Stimulated activated CD8-positive, alpha-beta memory T cell treated with anti-CD3 and anti-CD28 coated beads, Interleukin-12 subunit alpha, Interleukin-12 subunit beta, amount 100 ng/mL, for 1 hour (primary cell): Measurements from ENCODE around the gene UBXN7.
"Not testable (repeated sequence)": the region's sequence is repeated elsewhere in the genome, so short reads cannot be mapped to it uniquely, and the experiment has no call there.

ENCODE experiments used
- DNase-seq: peaks from one replicate; pipeline ENCODE4 v3.0.0-alpha.2; 2020; ENCODE audit warnings: low read depth

UBXN7 gene

DNA sequence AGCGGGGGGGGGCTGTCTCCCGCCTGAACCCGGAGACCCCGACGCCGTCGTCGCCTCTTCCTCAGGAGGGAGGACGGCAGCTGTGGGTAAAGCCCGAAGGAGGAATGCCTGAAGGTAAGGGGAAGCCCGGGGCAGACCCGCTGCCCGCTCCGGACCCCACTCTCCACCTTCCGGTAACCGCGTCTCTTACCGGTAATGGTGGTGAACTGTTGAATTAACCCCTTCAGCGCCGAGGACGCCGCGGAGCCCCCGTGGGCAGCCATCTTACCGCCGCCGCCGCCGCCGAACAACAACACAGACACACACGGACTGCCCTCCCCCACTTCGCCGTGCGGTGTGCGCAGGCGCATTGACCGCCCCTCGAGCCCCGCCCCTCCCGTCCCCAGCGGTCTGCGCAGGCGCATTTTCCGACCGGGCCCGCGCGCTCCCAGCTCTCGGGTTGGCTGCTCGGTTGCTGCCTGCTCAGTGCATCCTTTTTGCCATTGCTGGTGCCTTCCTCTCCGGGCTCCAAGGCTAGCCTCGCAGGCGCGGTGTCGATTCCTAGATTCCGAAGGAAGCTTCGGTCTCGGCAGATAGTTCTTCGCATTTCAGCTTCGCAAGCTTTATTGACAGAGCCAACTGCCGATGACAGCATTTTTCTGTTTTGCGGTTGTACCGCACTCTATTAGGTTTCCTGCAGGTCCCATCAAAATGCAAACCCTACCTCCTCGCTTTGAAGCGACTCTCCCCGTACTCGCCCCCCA, at the start of gene UBXN7:
TSS of gene UBXN7 (minus strand) at position 291 of the 743 bp plus-strand sequence. CDS start at position 263, 28 bp downstream.
- peak; percentile 96 for DNase-seq

DNA sequence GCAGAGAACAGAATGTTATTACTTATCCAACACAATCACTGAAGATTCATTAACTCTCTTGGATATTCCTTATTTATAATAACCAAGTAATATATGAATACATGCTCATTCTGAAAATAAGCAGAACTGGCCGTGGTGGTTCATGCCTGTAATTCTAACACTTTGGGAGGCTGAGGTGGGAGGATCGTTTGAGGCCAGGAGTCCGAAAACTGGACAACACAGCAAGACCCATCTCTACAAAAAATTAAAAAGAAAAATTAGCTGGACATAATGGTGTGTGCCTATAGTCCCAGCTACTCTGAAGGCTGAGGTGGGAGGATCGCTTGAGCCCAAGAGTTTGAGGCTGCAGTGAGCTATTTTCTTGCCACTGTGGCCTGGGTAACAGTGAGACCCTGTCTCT, 45.5 kb upstream of the UBXN7 start:
- DNase-seq, result no peak

DNA sequence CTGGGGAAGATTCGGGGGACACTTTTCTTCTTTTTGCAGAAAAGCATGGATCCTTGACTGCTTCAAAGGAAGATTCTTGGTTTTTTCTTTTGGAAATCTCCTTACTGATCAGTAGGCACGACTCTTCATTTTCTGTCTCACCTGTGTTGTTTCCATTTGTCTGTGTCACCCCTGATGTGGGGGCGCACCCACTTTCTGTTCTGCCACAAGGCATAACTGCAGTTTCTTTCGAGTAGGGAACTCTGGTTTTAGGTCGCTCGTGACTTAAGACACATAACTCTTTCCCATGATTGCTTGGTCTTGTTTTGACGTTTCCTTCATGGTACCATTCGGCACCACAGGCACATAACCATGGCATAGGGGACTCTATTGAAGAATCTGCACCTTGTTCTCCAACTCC, 40.1 kb upstream of the UBXN7 start:
- no peak for DNase-seq

- DNase-seq, result no peak
Observed at GRCh38 chr3:196471551-196471950, 39.3 kb upstream of the UBXN7 start.

DNA sequence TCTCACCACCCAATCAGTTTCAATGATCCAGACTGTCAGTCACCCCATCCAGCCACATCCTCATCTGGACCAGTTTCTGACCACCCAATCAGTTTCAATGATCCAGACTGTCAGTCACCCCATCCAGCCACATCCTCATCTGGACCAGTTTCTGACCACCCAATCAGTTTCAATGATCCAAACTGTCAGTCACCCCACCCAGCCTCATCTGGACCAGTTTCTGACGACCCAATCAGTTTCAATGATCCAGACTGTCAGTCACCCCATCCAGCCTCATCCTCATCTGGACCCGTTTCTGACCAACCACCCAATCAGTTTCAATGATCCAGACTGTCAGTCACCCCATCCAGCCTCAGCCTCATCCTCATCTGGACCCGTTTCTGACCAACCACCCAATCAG, 38.0 kb upstream of the UBXN7 start:
- DNase-seq, result not testable (repeated sequence)

- no peak for DNase-seq
Observed at GRCh38 chr3:196463804-196464203, 31.6 kb upstream of the UBXN7 start.

DNA sequence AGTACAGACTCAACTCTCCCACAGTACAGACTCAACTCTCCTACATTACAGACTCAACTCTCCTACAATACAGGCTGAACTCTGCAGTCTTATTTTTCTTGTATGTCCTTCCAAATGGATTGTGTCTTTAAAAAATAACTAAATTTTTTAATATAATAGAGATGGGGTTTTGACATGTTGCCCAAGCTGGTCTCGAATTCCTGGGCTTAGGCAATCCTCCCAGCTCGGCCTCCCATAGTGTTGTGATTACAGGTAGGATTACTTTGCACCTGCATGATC, 31.2 kb upstream of the UBXN7 start:
- DNase-seq, result no peak

DNA sequence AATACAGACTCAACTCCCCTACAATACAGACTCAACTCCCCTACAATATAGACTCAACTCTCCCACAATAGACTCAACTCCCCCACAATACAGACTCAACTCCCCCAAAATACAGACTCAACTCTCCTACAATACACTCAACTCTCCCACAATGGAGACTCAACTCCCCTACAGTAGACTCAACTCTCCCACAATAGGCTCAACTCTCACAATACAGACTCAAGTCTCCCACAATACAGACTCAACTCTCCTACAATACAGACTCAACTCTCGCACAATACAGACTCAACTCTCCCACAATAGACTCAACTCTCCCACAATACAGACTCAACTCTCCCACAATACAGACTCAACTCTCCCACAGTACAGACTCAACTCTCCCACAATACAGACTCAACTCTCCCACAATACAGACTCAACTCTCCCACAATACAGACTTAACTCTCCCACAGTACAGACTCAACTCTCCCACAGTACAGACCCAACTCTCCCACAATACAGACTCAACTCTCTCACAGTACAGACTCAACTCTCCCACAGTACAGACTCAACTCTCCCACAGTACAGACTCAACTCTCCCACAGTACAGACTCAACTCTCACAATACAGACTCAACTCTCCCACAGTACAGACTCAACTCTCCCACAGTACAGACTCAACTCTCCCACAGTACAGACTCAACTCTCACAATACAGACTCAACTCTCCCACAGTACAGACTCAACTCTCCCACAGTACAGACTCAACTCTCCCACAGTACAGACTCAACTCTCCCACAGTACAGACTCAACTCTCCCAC, 30.7 kb upstream of the UBXN7 start:
- not testable (repeated sequence) for DNase-seq

DNA sequence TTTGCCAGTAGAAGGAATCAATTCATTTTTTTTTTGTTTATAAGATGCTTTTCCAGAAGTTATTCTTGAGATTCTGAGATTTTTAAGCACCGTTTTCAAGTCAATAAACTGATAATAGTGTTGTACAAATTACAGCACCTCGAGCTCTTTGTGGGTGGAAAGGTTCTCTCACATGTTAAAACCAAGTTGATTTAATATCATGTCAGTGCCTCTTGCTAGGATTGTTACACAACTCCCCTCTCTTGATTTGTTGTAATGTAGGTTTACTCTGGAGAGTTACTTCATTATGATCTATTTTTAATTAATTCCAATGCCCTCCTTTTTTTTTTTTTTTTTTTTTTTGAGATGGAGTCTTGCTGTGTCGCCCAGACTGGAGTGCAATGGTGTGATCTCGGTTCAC, 25.8 kb upstream of the UBXN7 start:
- DNase-seq, result no peak

- not testable (repeated sequence) for DNase-seq
Observed at GRCh38 chr3:196457470-196457869, 25.2 kb upstream of the UBXN7 start.

DNA sequence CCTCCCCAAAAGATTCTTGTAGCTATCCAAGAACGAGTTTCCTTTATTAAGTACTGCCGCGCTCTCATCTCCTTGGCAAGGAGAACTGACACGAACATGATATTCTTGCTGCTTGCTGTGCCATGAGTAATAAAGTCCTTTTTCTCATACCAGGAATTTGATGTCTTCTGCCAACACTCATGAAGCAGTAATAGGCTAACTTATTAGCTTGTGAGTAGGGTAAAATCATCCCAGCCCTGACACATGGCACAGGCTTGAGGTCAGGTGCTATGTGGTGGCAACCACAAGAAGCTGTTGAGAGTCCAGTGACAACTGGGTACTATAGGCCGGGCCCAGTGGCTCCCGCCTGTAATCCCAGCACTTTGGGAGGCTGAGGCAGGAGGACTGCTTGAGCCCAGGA, 22.7 kb upstream of the UBXN7 start:
- no peak for DNase-seq

DNA sequence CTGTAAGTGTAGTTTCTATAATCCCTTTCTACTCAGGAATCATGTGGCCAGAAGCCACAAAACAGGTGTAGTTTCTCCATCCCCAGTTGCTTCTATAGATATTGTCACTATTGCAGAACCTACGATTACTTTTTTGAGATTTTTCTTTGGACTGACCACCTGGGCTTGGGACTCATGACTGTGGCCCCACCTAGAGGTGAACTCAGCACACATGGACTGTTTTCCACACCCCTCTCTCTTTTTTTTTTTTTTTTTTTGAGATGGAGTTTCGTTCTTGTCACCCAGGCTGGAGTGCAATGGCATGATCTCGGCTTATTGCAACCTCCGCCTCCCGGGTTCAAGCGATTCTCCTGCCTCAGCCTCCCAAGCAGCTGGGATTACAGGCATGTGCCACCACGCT, 13.2 kb upstream of the UBXN7 start:
- DNase-seq, result not testable (repeated sequence)

- DNase-seq, result no peak
Observed at GRCh38 chr3:196444500-196444894, 12.3 kb upstream of the UBXN7 start.

- no peak for DNase-seq
Observed at GRCh38 chr3:196440696-196441095, 8.5 kb upstream of the UBXN7 start.

DNA sequence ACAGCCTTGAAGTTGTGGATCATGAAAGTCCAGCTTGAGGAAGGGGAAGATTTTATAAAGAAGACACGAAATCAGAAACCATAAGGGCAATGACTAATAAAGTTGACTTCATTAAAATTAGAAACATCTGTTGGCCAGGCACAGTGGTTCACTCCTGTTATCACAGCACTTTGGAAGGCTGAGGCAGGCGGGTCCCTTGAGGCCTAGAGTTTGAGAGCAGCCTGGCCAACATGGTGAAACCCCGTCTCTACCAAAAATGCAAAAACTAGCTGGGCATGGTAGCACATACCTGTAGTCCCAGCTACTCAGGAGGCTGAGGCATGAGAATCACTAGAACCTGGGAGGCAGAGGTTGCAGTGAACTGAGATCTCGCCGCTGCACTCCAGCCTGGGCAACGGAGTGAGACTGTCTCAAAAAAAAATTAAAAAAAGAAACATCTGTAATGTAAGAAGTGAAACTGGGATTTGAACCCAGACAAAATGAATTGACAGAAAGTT, 7.9 kb upstream of the UBXN7 start:
- no peak for DNase-seq

DNA sequence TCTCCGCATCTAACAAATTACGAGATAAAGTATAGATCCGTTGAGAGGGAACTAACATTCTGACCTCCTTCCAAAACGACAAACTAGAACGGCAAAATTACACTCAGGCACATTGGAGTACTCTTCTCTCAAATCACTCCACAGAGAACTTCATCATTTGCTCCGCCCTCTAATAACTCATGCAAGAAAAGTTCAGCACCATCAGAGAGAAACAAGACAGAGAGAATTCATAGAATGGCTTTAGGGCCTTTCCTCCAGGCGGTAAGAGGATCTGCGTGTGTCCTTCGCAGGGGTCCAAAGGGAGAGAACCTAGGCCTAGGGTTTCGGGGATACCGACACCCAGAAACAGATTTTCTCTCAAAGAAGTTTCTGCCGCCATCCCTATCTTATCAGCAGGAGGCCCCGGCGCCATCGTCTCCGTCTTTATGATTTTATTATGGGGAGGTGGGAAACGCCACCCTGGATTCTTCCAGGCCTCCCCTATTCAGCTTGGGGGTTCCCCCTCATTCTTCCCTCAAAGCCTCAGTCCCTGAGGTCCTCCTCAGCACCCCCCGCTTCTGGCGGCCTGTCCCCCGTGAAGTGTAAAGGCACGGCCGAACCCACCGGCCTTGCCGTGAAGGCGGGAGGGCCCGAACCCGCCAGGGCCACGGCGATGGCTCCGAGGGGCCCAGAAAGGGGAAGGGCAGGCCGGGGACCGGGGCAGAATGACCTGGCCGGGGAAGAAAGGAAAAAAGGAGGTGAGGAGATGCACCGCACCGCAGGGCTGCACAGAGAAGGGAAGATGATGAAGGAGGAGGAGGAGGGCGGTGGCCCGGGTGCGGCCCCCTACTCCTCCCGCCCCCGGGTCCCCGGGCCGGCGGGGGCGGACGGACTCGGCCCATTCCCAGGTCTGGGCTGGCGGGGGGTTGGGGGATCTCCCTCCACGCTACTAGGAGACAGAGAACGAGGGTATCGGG, 768 bp downstream of the UBXN7 start:
- DNase-seq, result no peak

- DNase-seq, result no peak
Observed at GRCh38 chr3:196428041-196428440, 4.2 kb downstream of the UBXN7 start.

DNA sequence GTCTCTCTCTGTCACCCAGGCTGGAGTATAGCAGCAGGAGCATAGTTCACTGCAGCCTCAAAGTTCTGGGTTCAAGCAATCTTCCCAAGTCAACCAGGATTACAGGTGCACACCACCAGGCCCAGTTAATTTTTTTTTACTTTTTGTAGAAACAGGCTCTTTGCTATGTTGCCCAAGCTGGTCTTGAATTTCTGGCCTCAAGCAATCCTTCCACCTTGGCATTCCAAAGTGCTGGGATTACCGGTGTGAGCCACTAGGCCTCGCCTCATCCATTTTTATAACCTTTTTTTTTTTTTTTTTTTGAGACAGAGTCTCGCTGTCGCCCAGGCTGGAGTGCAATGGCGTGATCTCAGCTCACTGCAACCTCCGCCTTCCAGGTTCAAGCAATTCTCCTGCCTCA, 7.8 kb downstream of the UBXN7 start:
- DNase-seq, result not testable (repeated sequence)

DNA sequence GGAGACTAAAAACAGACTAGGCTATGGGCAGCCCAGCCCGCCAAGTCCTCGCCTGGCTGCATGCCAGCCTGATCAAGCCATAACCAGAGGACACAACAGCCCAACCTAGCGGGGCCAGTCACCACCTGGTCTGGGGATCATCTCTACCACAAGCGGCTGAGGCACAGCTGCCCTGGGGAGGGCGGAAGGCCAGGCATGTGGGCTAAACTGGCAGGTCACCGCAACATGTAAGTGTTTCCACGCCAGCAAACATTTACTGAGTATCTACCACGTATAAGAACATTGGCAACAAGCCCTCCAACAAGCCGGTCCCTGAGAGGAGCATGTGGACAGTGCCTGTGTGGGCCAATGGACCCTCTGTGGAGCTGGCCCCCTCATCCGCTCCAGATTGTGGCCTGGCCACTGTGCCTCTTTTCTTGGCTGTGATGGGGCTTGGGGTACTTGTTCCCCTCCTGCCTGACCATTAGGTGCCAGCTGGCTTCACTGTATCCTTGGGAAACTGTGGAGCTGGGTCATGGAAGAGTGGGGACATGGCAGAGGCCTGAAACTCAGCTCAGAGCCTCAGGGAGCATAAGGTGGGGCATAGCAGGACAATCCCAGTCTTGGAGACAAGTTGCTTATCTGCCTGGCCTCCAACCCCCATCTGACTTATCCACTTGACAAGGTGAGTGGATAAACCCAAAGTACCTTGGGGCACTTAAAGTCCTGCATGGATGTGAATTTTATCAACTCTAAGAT, 9.0 kb downstream of the UBXN7 start:
- DNase-seq, result no peak

DNA sequence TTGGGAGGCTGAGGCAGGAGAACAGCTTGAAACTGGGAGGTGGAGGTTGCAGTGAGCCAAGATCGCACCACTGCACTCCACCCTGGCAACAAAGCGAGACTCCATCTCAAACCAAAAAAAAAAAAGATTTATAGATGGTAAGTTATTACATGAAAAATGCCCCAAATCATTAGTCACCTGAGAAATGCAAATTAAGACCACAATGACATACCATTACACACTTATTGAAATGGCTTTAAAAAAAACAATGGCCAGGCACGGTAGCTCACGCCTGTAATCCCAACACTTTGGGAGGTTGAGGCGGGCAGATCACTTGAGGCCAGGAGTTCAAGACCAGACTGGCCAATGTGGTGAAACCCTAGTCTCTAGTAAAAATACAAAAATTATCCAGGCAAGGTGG, 10.6 kb downstream of the UBXN7 start:
- not testable (repeated sequence) for DNase-seq

DNA sequence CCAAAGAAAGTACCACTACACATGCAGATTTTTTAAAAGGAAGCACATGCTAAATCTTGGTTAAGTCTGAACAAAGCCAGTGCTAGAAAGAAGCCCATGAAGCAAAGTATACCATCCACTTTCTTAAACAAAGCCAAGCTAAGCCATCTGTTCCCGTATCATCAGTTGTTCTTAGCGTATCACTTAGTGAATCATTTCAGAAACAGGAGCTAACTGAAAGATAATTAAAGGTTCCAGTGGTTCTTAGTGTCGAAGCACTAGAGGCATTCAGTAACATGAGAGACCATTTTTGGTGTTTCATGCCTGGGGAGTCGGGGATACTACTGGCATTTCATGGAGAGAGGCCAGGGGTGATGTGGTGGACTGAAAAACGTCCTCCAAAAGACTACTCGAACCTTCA, 12.8 kb downstream of the UBXN7 start:
- DNase-seq, result no peak

DNA sequence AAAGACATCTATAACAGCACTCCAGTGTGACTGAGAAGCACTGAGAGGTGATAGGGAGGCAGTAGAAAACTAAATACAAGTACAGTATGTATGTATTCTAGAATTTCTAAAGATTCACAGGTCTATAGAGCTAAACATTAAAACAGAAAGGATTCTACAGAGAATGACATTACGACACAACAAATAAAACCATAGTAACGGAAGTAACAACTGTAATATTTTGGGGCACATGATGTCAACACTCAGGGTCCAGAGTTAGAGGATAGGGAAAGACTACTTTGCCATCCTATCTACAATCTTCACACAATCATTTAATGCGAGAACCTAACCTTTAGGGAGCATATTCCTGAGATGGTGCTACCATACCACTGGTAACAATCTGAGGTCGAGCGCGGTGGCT, 13.6 kb downstream of the UBXN7 start:
- DNase-seq, result no peak
